ENCODE results near the gene ISLR2. TPM values are rescaled to one million over a fixed set of nuclear protein-coding genes. Genes with fewer than 3 reads are reported as not detected.

Gene ISLR2
- total RNA-seq, 2 donors from 2014 or later, result not detected

DNA sequence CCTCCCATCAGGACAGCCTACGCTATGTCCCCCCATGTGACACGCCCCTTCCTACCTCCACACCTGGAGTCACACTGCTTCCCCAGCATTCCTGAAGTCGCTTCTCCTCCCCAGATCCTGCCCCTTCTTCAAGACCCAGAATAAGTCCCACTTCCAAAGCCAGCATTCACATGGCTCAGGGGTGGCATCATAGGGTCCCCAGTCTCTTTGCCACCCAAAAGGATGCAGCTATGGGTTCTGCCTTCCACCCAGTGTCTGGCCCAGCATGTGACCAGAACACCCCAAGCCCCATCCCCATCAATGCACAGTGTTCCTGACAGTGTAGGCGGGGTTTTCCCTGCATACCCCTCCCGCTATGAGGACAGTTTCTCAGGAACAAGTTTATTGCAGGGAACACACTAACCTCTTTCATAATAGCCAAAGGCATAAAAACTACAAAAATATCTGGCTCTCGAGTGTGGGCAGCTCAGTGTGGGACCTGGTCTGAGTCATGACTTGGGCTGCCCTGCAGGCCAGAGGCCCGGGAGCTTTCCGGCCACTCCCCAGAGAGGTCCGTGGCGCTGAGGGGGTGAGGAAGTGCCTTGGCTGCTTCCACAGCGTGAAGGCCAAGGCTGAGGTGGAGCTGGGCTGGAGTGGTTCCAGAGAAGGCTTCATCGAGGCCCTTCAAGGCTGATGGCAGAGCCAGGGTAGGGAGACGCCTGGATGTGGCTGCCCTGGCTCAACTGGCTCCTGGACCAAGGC lies 48.9 kb downstream of the ISLR2 start:
- H3K36me3 ChIP-seq (ENCODE audit: control insufficient read depth, insufficient read depth, low read length), result no peaks in the 10 kb centered on the region
- no peak overlapping the region for H3K9ac ChIP-seq (ENCODE audit: extremely low read depth, low read length, poor library complexity, severe bottlenecking)
- H3K4me1 Mint-ChIP-seq, result no peaks in the 10 kb centered on the region
- no peak for DNase-seq
- H3K27ac Mint-ChIP-seq, result no peak overlapping the region
- no peaks in the 10 kb centered on the region for H3K9me3 ChIP-seq (ENCODE audit: control insufficient read depth, low read length)
- no peak overlapping the region for H3K4me3 ChIP-seq (ENCODE audit: low read length)
- H3K27ac ChIP-seq (ENCODE audit: low read depth, low read length), result no peak overlapping the region
- no peak overlapping the region for H3K4me3 Mint-ChIP-seq
- TF ChIP-seq, protein P1, sequence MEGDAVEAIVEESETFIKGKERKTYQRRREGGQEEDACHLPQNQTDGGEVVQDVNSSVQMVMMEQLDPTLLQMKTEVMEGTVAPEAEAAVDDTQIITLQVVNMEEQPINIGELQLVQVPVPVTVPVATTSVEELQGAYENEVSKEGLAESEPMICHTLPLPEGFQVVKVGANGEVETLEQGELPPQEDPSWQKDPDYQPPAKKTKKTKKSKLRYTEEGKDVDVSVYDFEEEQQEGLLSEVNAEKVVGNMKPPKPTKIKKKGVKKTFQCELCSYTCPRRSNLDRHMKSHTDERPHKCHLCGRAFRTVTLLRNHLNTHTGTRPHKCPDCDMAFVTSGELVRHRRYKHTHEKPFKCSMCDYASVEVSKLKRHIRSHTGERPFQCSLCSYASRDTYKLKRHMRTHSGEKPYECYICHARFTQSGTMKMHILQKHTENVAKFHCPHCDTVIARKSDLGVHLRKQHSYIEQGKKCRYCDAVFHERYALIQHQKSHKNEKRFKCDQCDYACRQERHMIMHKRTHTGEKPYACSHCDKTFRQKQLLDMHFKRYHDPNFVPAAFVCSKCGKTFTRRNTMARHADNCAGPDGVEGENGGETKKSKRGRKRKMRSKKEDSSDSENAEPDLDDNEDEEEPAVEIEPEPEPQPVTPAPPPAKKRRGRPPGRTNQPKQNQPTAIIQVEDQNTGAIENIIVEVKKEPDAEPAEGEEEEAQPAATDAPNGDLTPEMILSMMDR (conservative IDR thresholded peaks at IDR 0.05), result no peak
- H3K27me3 ChIP-seq (ENCODE audit: control insufficient read depth, insufficient read depth, low read length, poor library complexity, severe bottlenecking), result no peaks in the 10 kb centered on the region
- 76 to 85% methylated on average over 7 to 13 of the region's 13 CpGs for WGBS, 2 experiments (ENCODE audit: insufficient coverage in 1 of 2, insufficient read length in 1 of 2)
- no peaks in the 10 kb centered on the region for H3K4me1 ChIP-seq (ENCODE audit: control insufficient read depth, insufficient read depth, low read length)
- H3K27me3 Mint-ChIP-seq (ENCODE audit: insufficient read depth), result no peaks in the 10 kb centered on the region
- no peaks in the 10 kb centered on the region for H3K36me3 Mint-ChIP-seq (ENCODE audit: low read depth)
- H3K9me3 Mint-ChIP-seq, result no peaks in the 10 kb centered on the region

DNA sequence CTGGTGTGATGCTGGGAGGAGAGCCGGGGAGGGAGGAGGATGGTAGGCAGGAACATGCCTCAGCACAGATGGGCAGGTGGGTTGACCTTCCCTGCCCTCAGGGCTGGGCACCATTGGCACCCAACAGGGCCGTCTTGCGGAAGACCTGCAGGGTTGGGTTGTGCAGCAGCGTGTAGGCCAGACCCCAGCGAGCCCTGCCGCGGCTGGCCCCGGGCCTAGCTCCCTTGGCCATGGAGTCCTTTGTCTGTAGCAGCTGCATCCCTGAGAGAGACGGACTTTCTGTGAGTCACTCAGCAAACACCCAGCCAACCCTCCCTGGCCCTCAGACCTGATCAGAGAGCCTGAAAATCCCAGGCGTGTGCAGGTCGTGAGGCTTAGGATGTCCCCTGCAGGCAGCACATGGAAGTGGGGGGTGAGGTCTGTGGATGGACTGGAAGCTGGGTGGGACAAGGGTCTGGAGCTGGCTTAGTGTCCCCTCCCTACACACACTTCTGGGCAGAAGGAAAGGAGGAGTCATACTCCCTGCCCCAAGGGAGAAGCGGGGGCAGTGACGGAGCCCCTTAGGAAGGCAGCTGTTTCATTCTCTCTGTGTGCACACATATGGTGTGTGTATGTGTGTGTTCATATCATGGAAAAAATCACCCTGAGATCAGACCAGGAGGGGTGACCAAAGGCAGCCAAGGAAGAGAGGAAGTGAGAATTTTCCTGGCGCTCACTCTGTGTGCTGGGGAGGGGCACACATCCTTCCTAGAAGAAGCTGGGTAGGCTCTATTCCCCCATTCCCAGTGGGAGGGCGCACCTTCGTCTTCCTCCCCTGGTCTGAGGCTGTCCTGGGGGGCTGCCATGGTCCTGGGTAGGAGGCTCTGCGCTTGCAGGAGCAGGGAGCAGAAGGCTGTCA lies 49.8 kb downstream of the ISLR2 start:
- Histone ChIP-seq H3K9ac (ENCODE audit: extremely low read depth, low read length, poor library complexity, severe bottlenecking) (no peak overlapping the region), H3K4me3 (ENCODE audit: low read length) (no peak overlapping the region), H3K4me1 (ENCODE audit: control insufficient read depth, insufficient read depth, low read length) (no peaks in the 10 kb centered on the region), H3K36me3 (ENCODE audit: control insufficient read depth, insufficient read depth, low read length) (no peaks in the 10 kb centered on the region), H3K9me3 (ENCODE audit: control insufficient read depth, low read length) (no peaks in the 10 kb centered on the region), H3K27ac (ENCODE audit: low read depth, low read length) (no peak overlapping the region), H3K27me3 (ENCODE audit: control insufficient read depth, insufficient read depth, low read length, poor library complexity, severe bottlenecking) (no peaks in the 10 kb centered on the region)
- H3K4me3 Mint-ChIP-seq, result no peak overlapping the region
- no peak for DNase-seq
- no peaks in the 10 kb centered on the region for H3K27me3 Mint-ChIP-seq (ENCODE audit: insufficient read depth)
- TF ChIP-seq, protein P1 (conservative IDR thresholded peaks at IDR 0.05), result peak; percentile 13
- no peaks in the 10 kb centered on the region for H3K4me1 Mint-ChIP-seq
- 96% methylated on average over 13 to 17 of the region's 17 CpGs for WGBS, 2 experiments (ENCODE audit: insufficient coverage in 1 of 2, insufficient read length in 1 of 2)
- no peak overlapping the region for H3K27ac Mint-ChIP-seq
- no peaks in the 10 kb centered on the region for H3K9me3 Mint-ChIP-seq
- H3K36me3 Mint-ChIP-seq (ENCODE audit: low read depth), result no peaks in the 10 kb centered on the region

DNA sequence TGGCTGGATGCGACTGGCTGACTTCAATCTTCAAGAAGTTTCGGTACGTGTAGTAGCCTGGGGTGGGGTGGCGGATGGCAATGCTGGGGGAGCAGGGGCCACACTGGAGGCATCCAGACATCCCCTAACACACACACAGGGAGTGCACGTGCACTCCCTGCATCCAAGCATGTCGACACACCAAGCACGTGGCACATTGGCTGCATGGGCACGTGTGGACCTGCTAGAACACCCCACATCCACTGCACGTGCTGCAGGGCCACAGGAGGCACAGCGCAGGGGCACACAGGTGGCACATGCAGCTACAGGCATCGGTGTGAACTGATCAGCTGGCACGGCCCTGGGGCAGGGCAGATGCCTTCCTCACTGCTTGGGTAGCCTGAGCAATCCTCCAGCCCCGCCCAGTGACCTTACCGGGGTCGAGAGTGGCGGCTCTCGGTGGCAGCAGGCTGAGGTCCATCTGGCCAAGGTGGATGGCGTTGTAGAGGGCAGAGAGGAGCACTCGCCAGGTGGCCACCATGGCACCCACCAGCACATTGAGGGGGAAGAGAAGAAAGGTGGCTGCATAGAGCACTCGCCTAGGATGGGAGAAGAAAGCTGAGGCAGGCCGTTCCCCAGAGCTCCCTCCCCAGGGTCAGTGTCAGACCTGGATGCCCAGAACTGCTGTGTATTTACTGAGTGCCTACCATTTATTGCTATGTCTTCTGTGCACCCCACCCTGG lies 50.7 kb downstream of the ISLR2 start:
- Mint-ChIP-seq H3K9me3 (no peaks in the 10 kb centered on the region), H3K4me3 (no peak overlapping the region), H3K36me3 (ENCODE audit: low read depth) (no peaks in the 10 kb centered on the region), H3K4me1 (no peaks in the 10 kb centered on the region), H3K27me3 (ENCODE audit: insufficient read depth) (no peaks in the 10 kb centered on the region), H3K27ac (no peak overlapping the region)
- Histone ChIP-seq H3K27ac (ENCODE audit: low read depth, low read length) (no peak overlapping the region), H3K9ac (ENCODE audit: extremely low read depth, low read length, poor library complexity, severe bottlenecking) (no peak overlapping the region), H3K4me3 (ENCODE audit: low read length) (no peak overlapping the region), H3K9me3 (ENCODE audit: control insufficient read depth, low read length) (no peaks in the 10 kb centered on the region), H3K36me3 (ENCODE audit: control insufficient read depth, insufficient read depth, low read length) (no peaks in the 10 kb centered on the region), H3K27me3 (ENCODE audit: control insufficient read depth, insufficient read depth, low read length, poor library complexity, severe bottlenecking) (no peaks in the 10 kb centered on the region), H3K4me1 (ENCODE audit: control insufficient read depth, insufficient read depth, low read length) (no peaks in the 10 kb centered on the region)
- no peak for DNase-seq
- WGBS, 2 experiments (ENCODE audit: insufficient coverage in 1 of 2, insufficient read length in 1 of 2), result 91 to 93% methylated on average over 14 to 21 of the region's 21 CpGs
- TF ChIP-seq, protein P1 (conservative IDR thresholded peaks at IDR 0.05), result no peak
